SK-N-SH treated with all-trans-retinoic acid at 6 μM for 48 hours (cell line): Measurements from ENCODE around the gene PPL.

ENCODE experiments used
- ARNTL ChIP-seq: fragments of 450-650 bp; formaldehyde crosslinking; IDR thresholded peaks from 2 replicates; pipeline ENCODE4 v1.5.0; 2020; ENCODE audit warnings: low read depth, mild to moderate bottlenecking, moderate library complexity, borderline replicate concordance
- BACH2 ChIP-seq: fragments of 250-450 bp; sonication (Bioruptor Pico); IDR thresholded peaks from 2 replicates; pipeline ENCODE4 v1.9.0; 2021; ENCODE audit warnings: mild to moderate bottlenecking, borderline replicate concordance
- CSDC2 ChIP-seq: fragments of 250-450 bp; sonication (Bioruptor Pico); IDR thresholded peaks from 2 replicates; pipeline ENCODE4 v1.5.0; 2020; ENCODE audit warnings: mild to moderate bottlenecking, moderate library complexity
- ESRRG ChIP-seq: fragments of 250-450 bp; sonication (Bioruptor Pico); IDR thresholded peaks from 2 replicates; pipeline ENCODE4 v1.6.1; 2021; ENCODE audit warnings: mild to moderate bottlenecking
- OSR1 ChIP-seq: fragments of 250-450 bp; sonication (Bioruptor Pico); IDR thresholded peaks from 2 replicates; pipeline ENCODE4 v1.8.0; 2022; ENCODE audit warnings: moderate library complexity, mild to moderate bottlenecking, inconsistent platforms
- RARB ChIP-seq: fragments of 250-450 bp; sonication (Bioruptor Pico); IDR thresholded peaks from 2 replicates; pipeline ENCODE4 v1.8.0; 2021; ENCODE audit warnings: mild to moderate bottlenecking, moderate library complexity
- TOX ChIP-seq: fragments of 250-450 bp; sonication (Bioruptor Pico); IDR thresholded peaks from 2 replicates; pipeline ENCODE4 v1.8.0; 2021; ENCODE audit warnings: mild to moderate bottlenecking, moderate library complexity, borderline replicate concordance
- ZFP3 ChIP-seq: fragments of 250-450 bp; sonication (Bioruptor Pico); IDR thresholded peaks from 2 replicates; pipeline ENCODE4 v1.5.0; 2020; ENCODE audit warnings: mild to moderate bottlenecking, moderate library complexity
- ZNF70 ChIP-seq: fragments of 450-650 bp; formaldehyde crosslinking; IDR thresholded peaks from 2 replicates; pipeline ENCODE4 v1.5.0; 2020; ENCODE audit warnings: mild to moderate bottlenecking, moderate library complexity
- ZNF8 ChIP-seq: fragments of 450-650 bp; formaldehyde crosslinking; IDR thresholded peaks from 2 replicates; pipeline ENCODE4 v1.5.0; 2020; ENCODE audit warnings: mild to moderate bottlenecking, moderate library complexity
- TF ChIP-seq, protein P1 (sequence below): fragments of 250-450 bp; sonication (Bioruptor Pico); IDR thresholded peaks from 2 replicates; pipeline ENCODE4 v1.5.0; 2020; ENCODE audit warnings: mild to moderate bottlenecking, moderate library complexity
- TF ChIP-seq, protein P2 (sequence below): fragments of 250-450 bp; sonication (Bioruptor Pico); IDR thresholded peaks from 2 replicates; pipeline ENCODE4 v1.5.1; 2021; ENCODE audit warnings: mild to moderate bottlenecking, moderate library complexity
- TF ChIP-seq, protein P3 (sequence below): fragments of 250-450 bp; sonication (Bioruptor Pico); IDR thresholded peaks from 2 replicates; pipeline ENCODE4 v1.8.0; 2020; ENCODE audit warnings: mild to moderate bottlenecking, moderate library complexity, borderline replicate concordance

DNA sequence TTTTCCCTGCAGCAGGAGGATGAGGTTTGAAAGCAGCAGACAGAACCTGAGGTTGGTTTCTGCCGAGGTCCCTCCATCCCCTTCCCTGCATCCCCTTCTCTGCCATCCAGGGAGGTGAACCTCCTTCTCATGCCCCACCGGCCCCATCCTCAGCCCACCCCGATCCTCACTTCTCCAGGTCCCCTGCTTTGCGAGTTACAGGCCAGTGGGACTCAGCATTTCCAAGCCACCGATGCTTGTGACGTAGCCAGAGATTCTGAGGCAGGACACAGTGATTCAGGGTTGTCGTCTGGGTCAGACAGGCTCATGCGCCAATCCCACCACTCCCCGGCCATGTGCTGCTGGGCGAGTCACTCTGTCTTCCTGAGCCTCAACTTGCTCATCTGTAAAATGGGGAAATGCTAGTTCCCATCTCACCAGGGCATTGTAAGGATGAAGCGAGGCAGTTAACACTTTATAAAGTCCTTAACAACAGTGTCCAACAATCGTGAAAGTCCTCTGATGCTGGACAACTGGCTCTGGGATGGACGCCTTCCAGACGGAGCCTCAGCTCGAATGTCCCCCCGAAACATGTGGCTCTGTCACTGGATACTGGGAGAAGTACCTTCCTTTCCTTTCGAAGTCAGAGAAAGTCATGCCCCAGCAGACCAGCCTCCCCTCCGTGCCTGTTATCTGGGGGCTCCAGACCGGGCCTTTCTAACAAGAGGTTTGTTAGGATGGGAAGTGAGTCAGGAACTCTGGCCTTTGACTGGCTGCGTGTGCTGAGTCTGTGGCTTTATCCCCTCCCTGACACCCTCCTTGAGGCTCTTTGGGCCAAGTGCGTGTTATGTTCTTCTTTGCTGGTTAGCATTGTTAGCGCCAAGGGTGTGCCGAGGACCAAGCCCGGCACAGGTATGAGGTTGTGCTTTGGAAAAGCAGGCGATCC, 43.0 kb upstream of the PPL start:
- TF ChIP-seq BACH2 (CRISPR knock-in tag) (no peak), TOX (CRISPR knock-in tag) (no peak), RARB (CRISPR knock-in tag) (no peak), ZNF8 (CRISPR knock-in tag) (no peak), ZFP3 (CRISPR knock-in tag) (no peak), ARNTL (CRISPR knock-in tag) (no peak), ZNF70 (CRISPR knock-in tag) (no peak), OSR1 (CRISPR knock-in tag) (no peak), CSDC2 (no peak), ESRRG (CRISPR knock-in tag) (no peak)
- TF ChIP-seq, protein P1, sequence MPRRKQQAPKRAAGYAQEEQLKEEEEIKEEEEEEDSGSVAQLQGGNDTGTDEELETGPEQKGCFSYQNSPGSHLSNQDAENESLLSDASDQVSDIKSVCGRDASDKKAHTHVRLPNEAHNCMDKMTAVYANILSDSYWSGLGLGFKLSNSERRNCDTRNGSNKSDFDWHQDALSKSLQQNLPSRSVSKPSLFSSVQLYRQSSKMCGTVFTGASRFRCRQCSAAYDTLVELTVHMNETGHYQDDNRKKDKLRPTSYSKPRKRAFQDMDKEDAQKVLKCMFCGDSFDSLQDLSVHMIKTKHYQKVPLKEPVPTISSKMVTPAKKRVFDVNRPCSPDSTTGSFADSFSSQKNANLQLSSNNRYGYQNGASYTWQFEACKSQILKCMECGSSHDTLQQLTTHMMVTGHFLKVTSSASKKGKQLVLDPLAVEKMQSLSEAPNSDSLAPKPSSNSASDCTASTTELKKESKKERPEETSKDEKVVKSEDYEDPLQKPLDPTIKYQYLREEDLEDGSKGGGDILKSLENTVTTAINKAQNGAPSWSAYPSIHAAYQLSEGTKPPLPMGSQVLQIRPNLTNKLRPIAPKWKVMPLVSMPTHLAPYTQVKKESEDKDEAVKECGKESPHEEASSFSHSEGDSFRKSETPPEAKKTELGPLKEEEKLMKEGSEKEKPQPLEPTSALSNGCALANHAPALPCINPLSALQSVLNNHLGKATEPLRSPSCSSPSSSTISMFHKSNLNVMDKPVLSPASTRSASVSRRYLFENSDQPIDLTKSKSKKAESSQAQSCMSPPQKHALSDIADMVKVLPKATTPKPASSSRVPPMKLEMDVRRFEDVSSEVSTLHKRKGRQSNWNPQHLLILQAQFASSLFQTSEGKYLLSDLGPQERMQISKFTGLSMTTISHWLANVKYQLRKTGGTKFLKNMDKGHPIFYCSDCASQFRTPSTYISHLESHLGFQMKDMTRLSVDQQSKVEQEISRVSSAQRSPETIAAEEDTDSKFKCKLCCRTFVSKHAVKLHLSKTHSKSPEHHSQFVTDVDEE (CRISPR knock-in tag): no peak
- TF ChIP-seq, protein P2, sequence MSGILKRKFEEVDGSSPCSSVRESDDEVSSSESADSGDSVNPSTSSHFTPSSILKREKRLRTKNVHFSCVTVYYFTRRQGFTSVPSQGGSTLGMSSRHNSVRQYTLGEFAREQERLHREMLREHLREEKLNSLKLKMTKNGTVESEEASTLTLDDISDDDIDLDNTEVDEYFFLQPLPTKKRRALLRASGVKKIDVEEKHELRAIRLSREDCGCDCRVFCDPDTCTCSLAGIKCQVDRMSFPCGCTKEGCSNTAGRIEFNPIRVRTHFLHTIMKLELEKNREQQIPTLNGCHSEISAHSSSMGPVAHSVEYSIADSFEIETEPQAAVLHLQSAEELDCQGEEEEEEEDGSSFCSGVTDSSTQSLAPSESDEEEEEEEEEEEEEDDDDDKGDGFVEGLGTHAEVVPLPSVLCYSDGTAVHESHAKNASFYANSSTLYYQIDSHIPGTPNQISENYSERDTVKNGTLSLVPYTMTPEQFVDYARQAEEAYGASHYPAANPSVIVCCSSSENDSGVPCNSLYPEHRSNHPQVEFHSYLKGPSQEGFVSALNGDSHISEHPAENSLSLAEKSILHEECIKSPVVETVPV (CRISPR knock-in tag): no peak
- TF ChIP-seq, protein P3, sequence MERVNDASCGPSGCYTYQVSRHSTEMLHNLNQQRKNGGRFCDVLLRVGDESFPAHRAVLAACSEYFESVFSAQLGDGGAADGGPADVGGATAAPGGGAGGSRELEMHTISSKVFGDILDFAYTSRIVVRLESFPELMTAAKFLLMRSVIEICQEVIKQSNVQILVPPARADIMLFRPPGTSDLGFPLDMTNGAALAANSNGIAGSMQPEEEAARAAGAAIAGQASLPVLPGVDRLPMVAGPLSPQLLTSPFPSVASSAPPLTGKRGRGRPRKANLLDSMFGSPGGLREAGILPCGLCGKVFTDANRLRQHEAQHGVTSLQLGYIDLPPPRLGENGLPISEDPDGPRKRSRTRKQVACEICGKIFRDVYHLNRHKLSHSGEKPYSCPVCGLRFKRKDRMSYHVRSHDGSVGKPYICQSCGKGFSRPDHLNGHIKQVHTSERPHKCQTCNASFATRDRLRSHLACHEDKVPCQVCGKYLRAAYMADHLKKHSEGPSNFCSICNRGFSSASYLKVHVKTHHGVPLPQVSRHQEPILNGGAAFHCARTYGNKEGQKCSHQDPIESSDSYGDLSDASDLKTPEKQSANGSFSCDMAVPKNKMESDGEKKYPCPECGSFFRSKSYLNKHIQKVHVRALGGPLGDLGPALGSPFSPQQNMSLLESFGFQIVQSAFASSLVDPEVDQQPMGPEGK (CRISPR knock-in tag): no peak
